A673 (cell line): ENCODE measurements around the gene CCDC57. TPM values are rescaled to one million over a fixed set of nuclear protein-coding genes. Genes with fewer than 3 reads are reported as not detected.
A peak's percentile ranks its signal among the peaks of the same experiment; 100 is the strongest.

Source experiments
- BruUV-seq: library from RNA; stranded (reverse); fragments of 400-500 nt; replicated peaks from 2 replicates; lab custom pipeline; 2021; lab: Mats Ljungman, UMichigan
- CTCF ChIA-PET: fragments of 300-600 bp; sonication (Branson Sonifier 250); formaldehyde crosslinking; loops from one replicate; lab custom pipeline; 2022; ENCODE audit warnings: antibody characterized with exemption; lab: Charles Lee
- POLR2A ChIA-PET: fragments of 300-600 bp; sonication (Branson Sonifier 250); formaldehyde crosslinking; loops from one replicate; lab custom pipeline; 2022; ENCODE audit warnings: antibody characterized with exemption; ENCODE audit not compliant: low non-redundant PET; lab: Charles Lee
- DNase-seq: peaks from one replicate; pipeline ENCODE4 v3.0.0-alpha.2; 2015; ENCODE audit warnings: low spot score
- H3K27ac ChIP-seq: fragments of 200-600 bp; sonication (generic); 2 replicates; pipeline ENCODE4 v1.5.1; 2016; ENCODE audit warnings: mixed run types, low read depth, mild to moderate bottlenecking, mixed read lengths, antibody characterized with exemption, low read length; ENCODE audit not compliant: poor library complexity, severe bottlenecking
- H3K27me3 ChIP-seq: fragments of 200-600 bp; sonication (generic); replicated peaks from 2 replicates; pipeline ENCODE4 v1.6.1; 2017; ENCODE audit warnings: mixed run types, low read depth, mild to moderate bottlenecking, mixed read lengths, antibody characterized with exemption, low read length; ENCODE audit not compliant: insufficient read depth, poor library complexity
- H3K36me3 ChIP-seq: fragments of 200-600 bp; sonication (generic); 2 replicates; pipeline ENCODE4 v1.6.1; 2016; ENCODE audit warnings: mixed run types, mild to moderate bottlenecking, mixed read lengths, antibody characterized with exemption, low read length; ENCODE audit not compliant: insufficient read depth, poor library complexity, severe bottlenecking
- H3K4me1 ChIP-seq: fragments of 200-600 bp; sonication (generic); 2 replicates; pipeline ENCODE4 v1.6.1; 2017; ENCODE audit warnings: mixed run types, mild to moderate bottlenecking, mixed read lengths, antibody characterized with exemption, low read length; ENCODE audit not compliant: insufficient read depth, poor library complexity, severe bottlenecking
- H3K4me3 ChIP-seq: fragments of 200-600 bp; sonication (generic); 2 replicates; pipeline ENCODE4 v1.5.1; 2016; ENCODE audit warnings: low read depth, mixed run types, mild to moderate bottlenecking, mixed read lengths, low read length; ENCODE audit not compliant: poor library complexity, severe bottlenecking
- H3K9me3 ChIP-seq: fragments of 200-600 bp; sonication (generic); 2 replicates; pipeline ENCODE4 v1.6.1; 2016; ENCODE audit warnings: mixed run types, low read depth, mild to moderate bottlenecking, mixed read lengths, antibody characterized with exemption, low read length; ENCODE audit not compliant: poor library complexity, severe bottlenecking
- EZH2 ChIP-seq: fragments of 200-600 bp; sonication (generic); IDR thresholded peaks from 2 replicates; pipeline ENCODE4 v1.6.1; 2017; ENCODE audit warnings: borderline replicate concordance, low read depth, mild to moderate bottlenecking, mixed read lengths, antibody characterized with exemption, low read length; ENCODE audit not compliant: poor library complexity, severe bottlenecking
- intact Hi-C: fragments of 100-400 bp; cut with micrococcal nuclease; formaldehyde crosslinking; loops from one replicate; pipeline ENCODE4 v1.10.0; 2022; ENCODE audit not compliant: unreplicated experiment
- microRNA-seq: library from miRNA; unstranded; fragments of <30 nt; microRNA quantifications from one replicate; pipeline ENCODE4 v1.2.0, GENCODE V29; 2021
- total RNA-seq: library from RNA; stranded (reverse); gene quantifications from 2 replicates; pipeline ENCODE4 v1.2.3, GENCODE V29; 2021
- TF ChIP-seq, protein P1 (sequence below): fragments of 300-800, 200-600 bp; sonication (generic); conservative IDR thresholded peaks from 2 replicates; pipeline ENCODE4 v1.5.1; 2017; ENCODE audit warnings: low read depth, mild to moderate bottlenecking, antibody characterized with exemption, low read length, moderate library complexity, mixed read lengths

Gene CCDC57
- total RNA-seq, 1 experiment from 2014 or later = 43.6 TPM

- BruUV-seq = no TSS peak
- Histone ChIP-seq H3K27me3 (no peaks in the 10 kb centered on the region), H3K27ac (peak within 1 kb of the TSS; percentile 73), H3K36me3 (peaks cover 52% of the 10 kb centered on the region), H3K4me3 (peak within 1 kb of the TSS; percentile 96), H3K4me1 (peaks cover 9% of the 10 kb centered on the region), H3K9me3 (no peaks in the 10 kb centered on the region)
- ChIA-PET CTCF (interaction anchor here (0.5 to 0.6 kb wide), 3 partner anchors 11 to 51 kb away, joined by 3 to 5 read pairs (median 4); no protein-coding TSS in a partner anchor), POLR2A (no interaction called here)
- peak; percentile 81 for DNase-seq
- intact Hi-C loops = no loop called here
- no peak for TF ChIP-seq EZH2
- TF ChIP-seq, protein P1, sequence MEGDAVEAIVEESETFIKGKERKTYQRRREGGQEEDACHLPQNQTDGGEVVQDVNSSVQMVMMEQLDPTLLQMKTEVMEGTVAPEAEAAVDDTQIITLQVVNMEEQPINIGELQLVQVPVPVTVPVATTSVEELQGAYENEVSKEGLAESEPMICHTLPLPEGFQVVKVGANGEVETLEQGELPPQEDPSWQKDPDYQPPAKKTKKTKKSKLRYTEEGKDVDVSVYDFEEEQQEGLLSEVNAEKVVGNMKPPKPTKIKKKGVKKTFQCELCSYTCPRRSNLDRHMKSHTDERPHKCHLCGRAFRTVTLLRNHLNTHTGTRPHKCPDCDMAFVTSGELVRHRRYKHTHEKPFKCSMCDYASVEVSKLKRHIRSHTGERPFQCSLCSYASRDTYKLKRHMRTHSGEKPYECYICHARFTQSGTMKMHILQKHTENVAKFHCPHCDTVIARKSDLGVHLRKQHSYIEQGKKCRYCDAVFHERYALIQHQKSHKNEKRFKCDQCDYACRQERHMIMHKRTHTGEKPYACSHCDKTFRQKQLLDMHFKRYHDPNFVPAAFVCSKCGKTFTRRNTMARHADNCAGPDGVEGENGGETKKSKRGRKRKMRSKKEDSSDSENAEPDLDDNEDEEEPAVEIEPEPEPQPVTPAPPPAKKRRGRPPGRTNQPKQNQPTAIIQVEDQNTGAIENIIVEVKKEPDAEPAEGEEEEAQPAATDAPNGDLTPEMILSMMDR = no peak
Measured at GRCh38 chr17:82051776-82052637, 160.6 kb downstream of the CCDC57 start, which contains the start of the genes GPS1 and RFNG. Gene GPS1, plus strand, starts transcription at chr17:82051898. Its CDS starts 34 bp downstream, at chr17:82051932. Gene RFNG, minus strand, starts transcription at chr17:82051811. Its CDS starts 45 bp downstream, at chr17:82051766.

Small RNA genes lying within 50 kb of the gene (microRNA-seq; reads per million reads assigned to microRNA genes)
- not detected for gene MIR6787

Other genes starting within 250 kb of the CCDC57 start
- 46.2 and 52.2 TPM in 2 replicates for gene ASPSCR1, start 235.2 kb downstream of the CCDC57 start, total RNA-seq
- 153 and 165 TPM in 2 replicates for gene CENPX, start 190.0 kb downstream of the CCDC57 start, total RNA-seq
- 34.3 and 37.8 TPM in 2 replicates for gene LRRC45, start 189.5 kb downstream of the CCDC57 start, total RNA-seq
- gene RAC3, start 181.2 kb downstream of the CCDC57 start, total RNA-seq = 24.8 and 42.0 TPM in 2 replicates
- 140 and 191 TPM in 2 replicates for gene DCXR, start 175.1 kb downstream of the CCDC57 start, total RNA-seq
- gene RFNG, start 161.0 kb downstream of the CCDC57 start, total RNA-seq = 31.5 and 39.4 TPM in 2 replicates
- 162 and 192 TPM in 2 replicates for gene GPS1, start 160.9 kb downstream of the CCDC57 start, total RNA-seq
- gene DUS1L, start 147.0 kb downstream of the CCDC57 start, total RNA-seq = 139 and 143 TPM in 2 replicates
- gene FASN, start 114.6 kb downstream of the CCDC57 start, total RNA-seq = 591 and 676 TPM in 2 replicates
- 0.97 and 2.8 TPM in 2 replicates for gene SLC16A3, start 16.2 kb upstream of the CCDC57 start, total RNA-seq
- 139 and 150 TPM in 2 replicates for gene CSNK1D, start 60.9 kb upstream of the CCDC57 start, total RNA-seq
- gene CD7, start 104.8 kb upstream of the CCDC57 start, total RNA-seq = not detected in 2 replicates
- gene SECTM1, start 120.9 kb upstream of the CCDC57 start, total RNA-seq = 1.4 and 2.8 TPM in 2 replicates
- 0.39 and 1.2 TPM in 2 replicates for gene TEX19, start 146.4 kb upstream of the CCDC57 start, total RNA-seq
- 0.52 and 0.58 TPM in 2 replicates for gene UTS2R, start 158.9 kb upstream of the CCDC57 start, total RNA-seq
- gene HEXD, start 205.5 kb upstream of the CCDC57 start, total RNA-seq = 20.1 and 24.0 TPM in 2 replicates
- gene OGFOD3, start 205.7 kb upstream of the CCDC57 start, total RNA-seq = 25.0 and 30.9 TPM in 2 replicates
- 72.8 and 91.1 TPM in 2 replicates for gene CYBC1, start 237.9 kb upstream of the CCDC57 start, total RNA-seq
- gene NARF, start 245.9 kb upstream of the CCDC57 start, total RNA-seq = 74.1 and 75.7 TPM in 2 replicates